Right hindlimb (tissue), 1 donor: Measurements from ENCODE around the gene EML4.
"Not testable (repeated sequence)": the region's sequence is repeated elsewhere in the genome, so short reads cannot be mapped to it uniquely, and the experiment has no call there.

Experiments used
- DNase-seq: peaks from one replicate; pipeline ENCODE4 v3.0.0-alpha.2; 2018

EML4 gene

GRCh38 chr2:42169100-42169873 is at the start of gene EML4:
Gene EML4 (plus strand): TSS chr2:42169353. CDS start chr2:42169612, 259 bp downstream.
- peak; percentile 95 for DNase-seq

GRCh38 chr2:42123426-42123825 is 45.7 kb upstream of the EML4 start:
- DNase-seq = no peak

GRCh38 chr2:42124011-42124785 is 45.0 kb upstream of the EML4 start:
- DNase-seq = no peak

GRCh38 chr2:42125841-42126594 is 43.1 kb upstream of the EML4 start:
- DNase-seq = peak; percentile 63

- DNase-seq = not testable (repeated sequence)
These were observed 42.3 kb upstream of the EML4 start for GRCh38 chr2:42126873-42127272.

- DNase-seq = no peak
These were observed 41.4 kb upstream of the EML4 start for GRCh38 chr2:42127425-42128424.

- no peak for DNase-seq
These were observed 40.2 kb upstream of the EML4 start for GRCh38 chr2:42128721-42129486.

- no peak for DNase-seq
These were observed 39.7 kb upstream of the EML4 start for GRCh38 chr2:42129487-42129852.

GRCh38 chr2:42129947-42130346 is 39.2 kb upstream of the EML4 start:
- no peak for DNase-seq

GRCh38 chr2:42130858-42131257 is 38.3 kb upstream of the EML4 start:
- not testable (repeated sequence) for DNase-seq

GRCh38 chr2:42132191-42132965 is 36.8 kb upstream of the EML4 start:
- no peak for DNase-seq

- DNase-seq = peak; percentile 82
These were observed 36.0 kb upstream of the EML4 start for GRCh38 chr2:42132966-42133641.

GRCh38 chr2:42133771-42134195 is 35.4 kb upstream of the EML4 start:
- DNase-seq = no peak

GRCh38 chr2:42134401-42134932 is 34.7 kb upstream of the EML4 start:
- not testable (repeated sequence) for DNase-seq

GRCh38 chr2:42135381-42136312 is 33.5 kb upstream of the EML4 start:
- no peak for DNase-seq

GRCh38 chr2:42136782-42137124 is 32.4 kb upstream of the EML4 start:
- DNase-seq = no peak

- DNase-seq = no peak
These were observed 31.9 kb upstream of the EML4 start for GRCh38 chr2:42137125-42137841.
